Colonic mucosa (tissue), 4 donors: ENCODE results near the gene NMU. TPM values are rescaled to one million over a fixed set of nuclear protein-coding genes. Genes with fewer than 3 reads are reported as not detected.

Source experiments
- DNase-seq: peaks from one replicate; pipeline ENCODE4 v3.0.0-alpha.2; 2020
- H3K27ac ChIP-seq: fragments of 200-600 bp; one replicate; pipeline ENCODE4 v1.8.0; 2021
- H3K27me3 ChIP-seq: fragments of 200-600 bp; one replicate; pipeline ENCODE4 v1.8.0; 2021
- H3K36me3 ChIP-seq: fragments of 200-600 bp; one replicate; pipeline ENCODE4 v1.8.0; 2021
- H3K4me1 ChIP-seq: fragments of 200-600 bp; one replicate; pipeline ENCODE4 v1.8.0; 2021; ENCODE audit warnings: mild to moderate bottlenecking
- H3K4me3 ChIP-seq: fragments of 200-600 bp; one replicate; pipeline ENCODE4 v1.8.0; 2021
- H3K9ac ChIP-seq, 2 donors: one replicate each; pipeline ENCODE4 v1.7.0; 2013; ENCODE audit warnings: control low read depth in 2 of 2, low read depth in 2 of 2, low read length in 2 of 2
- H3K9me3 ChIP-seq: fragments of 200-600 bp; one replicate; pipeline ENCODE4 v1.8.0; 2021
- CTCF ChIP-seq: fragments of 200-600 bp; IDR thresholded peaks from one replicate; pipeline ENCODE4 v1.8.0; 2022; ENCODE audit warnings: antibody characterized with exemption, mild to moderate bottlenecking
- intact Hi-C: fragments of 100-400 bp; cut with DNase I; formaldehyde crosslinking; loops from one replicate; pipeline ENCODE4 v1.14.1; 2022
- total RNA-seq, 2 donors: library from RNA; stranded (reverse); fragmentation: NEBNext Ultra II Directional in 1 of 2; extraction: Animal tissue kit (Norgen Biotek cat#: 25700) in 1 of 2; gene quantifications; one replicate each; pipeline ENCODE4 v1.2.1, GENCODE V29; 2021
- donor health status: healthy.
- donor health status: DM: no; HTN: no; CAD: no.
- donor health status: DM: no; HTN: no; CAD: no.

The NMU gene
- total RNA-seq, 2 donors from 2014 or later, result 0.66 to 1.9 TPM

GRCh38 chr4:55611358-55612059, 24.6 kb downstream of the NMU start:
- H3K36me3 ChIP-seq, result no peaks in the 10 kb centered on the region
- no peaks in the 10 kb centered on the region for H3K4me1 ChIP-seq
- TF ChIP-seq CTCF, result no peak
- H3K9me3 ChIP-seq, result no peaks in the 10 kb centered on the region
- no peak for DNase-seq
- H3K9ac ChIP-seq, result no peak overlapping the region
- no peak overlapping the region for H3K4me3 ChIP-seq
- H3K27ac ChIP-seq, result no peak overlapping the region
- intact Hi-C loops, result no loop called here
- no peaks in the 10 kb centered on the region for H3K27me3 ChIP-seq

GRCh38 chr4:55610381-55610780, 25.7 kb downstream of the NMU start:
- Histone ChIP-seq H3K4me3 (no peak overlapping the region), H3K27ac (no peak overlapping the region), H3K9me3 (no peaks in the 10 kb centered on the region), H3K36me3 (no peaks in the 10 kb centered on the region), H3K4me1 (no peaks in the 10 kb centered on the region), H3K9ac (no peak overlapping the region), H3K27me3 (no peaks in the 10 kb centered on the region)
- intact Hi-C loops, result no loop called here
- DNase-seq, result no peak
- TF ChIP-seq CTCF, result no peak

GRCh38 chr4:55609393-55609866, 26.7 kb downstream of the NMU start:
- intact Hi-C loops, result no loop called here
- no peak overlapping the region for H3K9ac ChIP-seq
- no peaks in the 10 kb centered on the region for H3K9me3 ChIP-seq
- H3K36me3 ChIP-seq, result no peaks in the 10 kb centered on the region
- DNase-seq, result no peak
- no peak overlapping the region for H3K27ac ChIP-seq
- no peak overlapping the region for H3K4me3 ChIP-seq
- TF ChIP-seq CTCF, result no peak
- no peaks in the 10 kb centered on the region for H3K27me3 ChIP-seq
- no peaks in the 10 kb centered on the region for H3K4me1 ChIP-seq

GRCh38 chr4:55608591-55608990, 27.5 kb downstream of the NMU start:
- Histone ChIP-seq H3K27ac (no peak overlapping the region), H3K9me3 (no peaks in the 10 kb centered on the region), H3K27me3 (no peaks in the 10 kb centered on the region), H3K4me3 (no peak overlapping the region), H3K4me1 (no peaks in the 10 kb centered on the region), H3K36me3 (no peaks in the 10 kb centered on the region), H3K9ac (no peak overlapping the region)
- DNase-seq, result no peak
- TF ChIP-seq CTCF, result no peak
- intact Hi-C loops, result no loop called here

- Histone ChIP-seq H3K27me3 (no peaks in the 10 kb centered on the region), H3K9me3 (no peaks in the 10 kb centered on the region), H3K9ac (no peak overlapping the region), H3K4me1 (no peaks in the 10 kb centered on the region), H3K36me3 (no peaks in the 10 kb centered on the region), H3K4me3 (no peak overlapping the region), H3K27ac (no peak overlapping the region)
- DNase-seq, result no peak
- TF ChIP-seq CTCF, result no peak
- intact Hi-C loops, result no loop called here
Measured at GRCh38 chr4:55604996-55605395, 31.1 kb downstream of the NMU start.
